H1 (cell line): Measurements from ENCODE around the gene PTGDS. TPM values are rescaled to one million over a fixed set of nuclear protein-coding genes. Genes with fewer than 3 reads are reported as not detected.

Experiments used
- CTCF ChIA-PET: fragments of 300-600 bp; sonication (Branson Sonifier 250); formaldehyde crosslinking; loops from one replicate; lab custom pipeline; 2021; ENCODE audit not compliant: partially characterized antibody; lab: Charles Lee
- POLR2A ChIA-PET: fragments of 300-600 bp; sonication (Branson Sonifier 250); formaldehyde crosslinking; loops from one replicate; lab custom pipeline; 2021; ENCODE audit warnings: inconsistent platforms; ENCODE audit not compliant: partially characterized antibody; lab: Charles Lee
- DNase-seq, 2 experiments: peaks; one replicate each; pipeline versions ENCODE4 v3.0.0 to v3.0.0-alpha.2; 2010 to 2022; ENCODE audit warnings: low spot score in 2 of 2, low read depth in 1 of 2, mixed read lengths in 1 of 2
- FAIRE-seq: peaks from 2 replicates; lab custom pipeline; 2011; peaks lifted over from hg19 to GRCh38; lab: Jason Lieb, UNC
- H2AFZ ChIP-seq: 2 replicates; pipeline ENCODE4 v1.8.1; 2012; ENCODE audit warnings: low read length, inconsistent platforms
- H2AK5ac ChIP-seq: 2 replicates; pipeline ENCODE4 v1.6.1; 2013; ENCODE audit warnings: low read depth, low read length
- H2BK120ac ChIP-seq: replicated peaks from 2 replicates; pipeline ENCODE3; 2013; ENCODE audit warnings: low read depth, low read length, inconsistent platforms
- H2BK12ac ChIP-seq: 2 replicates; pipeline ENCODE4 v1.6.1; 2013; ENCODE audit warnings: low read depth, low read length
- H2BK15ac ChIP-seq: 2 replicates; pipeline ENCODE4 v1.6.1; 2013; ENCODE audit warnings: low read length
- H2BK20ac ChIP-seq: 2 replicates; pipeline ENCODE4 v1.6.1; 2013; ENCODE audit warnings: low read length
- H2BK5ac ChIP-seq: 2 replicates; pipeline ENCODE4 v1.6.1; 2013; ENCODE audit warnings: low read depth, low read length
- H3K14ac ChIP-seq: 2 replicates; pipeline ENCODE4 v1.6.1; 2013; ENCODE audit warnings: inconsistent platforms; ENCODE audit not compliant: insufficient read length
- H3K18ac ChIP-seq: 2 replicates; pipeline ENCODE4 v1.6.1; 2013; ENCODE audit warnings: low read length; ENCODE audit errors: extremely low read depth
- H3K23ac ChIP-seq: 2 replicates; pipeline ENCODE4 v1.6.1; 2013; ENCODE audit warnings: inconsistent platforms; ENCODE audit not compliant: insufficient read length
- H3K23me2 ChIP-seq: 2 replicates; pipeline ENCODE4 v1.6.1; 2013; ENCODE audit warnings: low read depth, low read length
- H3K27ac ChIP-seq: 2 replicates; pipeline ENCODE4 v1.6.1; 2011; ENCODE audit warnings: low read depth, low read length, inconsistent platforms
- H3K27me3 ChIP-seq, 4 experiments: replicated peaks in 1 of 4; 1 replicate in 1 of 4; 2 replicates in 3 of 4; pipeline versions ENCODE4 v1.6.1 to v1.8.1; 2011 to 2013; ENCODE audit warnings: low read length in 3 of 4, mild to moderate bottlenecking in 3 of 4, inconsistent platforms in 2 of 4, mixed read lengths in 2 of 4, moderate library complexity in 1 of 4; ENCODE audit not compliant: control insufficient read depth in 3 of 4, insufficient read depth in 3 of 4; ENCODE audit errors: extremely low read depth in 1 of 4
- H3K36me3 ChIP-seq, 4 experiments: 2 replicates each; pipeline versions ENCODE4 v1.6.1 to v1.8.1; 2011 to 2013; ENCODE audit warnings: mild to moderate bottlenecking in 4 of 4, low read length in 3 of 4, moderate library complexity in 2 of 4, control low read depth in 1 of 4, inconsistent platforms in 1 of 4; ENCODE audit not compliant: insufficient read depth in 4 of 4, control insufficient read depth in 2 of 4
- H3K4ac ChIP-seq: replicated peaks from 2 replicates; pipeline ENCODE3; 2013; ENCODE audit warnings: low read length, low read depth, mixed read lengths, inconsistent platforms; ENCODE audit not compliant: insufficient read length
- H3K4me1 ChIP-seq, 4 experiments: replicated peaks in 1 of 4; 1 replicate in 1 of 4; 2 replicates in 3 of 4; pipeline versions ENCODE4 v1.6.1 to v1.8.1; 2011 to 2013; ENCODE audit warnings: low read length in 3 of 4, inconsistent platforms in 2 of 4, mixed read lengths in 1 of 4; ENCODE audit not compliant: insufficient read depth in 4 of 4, control insufficient read depth in 3 of 4
- H3K4me2 ChIP-seq, 2 experiments: 2 replicates each; pipeline versions ENCODE4 v1.6.1 to v1.8.1; 2011 to 2013; ENCODE audit warnings: low read depth in 2 of 2, low read length in 2 of 2, control low read depth in 1 of 2, inconsistent platforms in 1 of 2, mild to moderate bottlenecking in 1 of 2; ENCODE audit not compliant: insufficient read depth in 1 of 2
- H3K4me3 ChIP-seq, 4 experiments: fragments of 200-600, 300-600 bp in 1 of 4; sonication (generic), shearing (Covaris generic), sonication (Bioruptor Twin) in 1 of 4; 2 replicates each; pipeline versions ENCODE4 v1.5.1 to v1.8.1; 2011 to 2016; ENCODE audit warnings: low read length in 4 of 4, low read depth in 3 of 4, control low read depth in 2 of 4, inconsistent platforms in 2 of 4, mild to moderate bottlenecking in 2 of 4, mixed read lengths in 1 of 4, moderate library complexity in 1 of 4; ENCODE audit not compliant: insufficient read depth in 2 of 4; ENCODE audit errors: extremely low read depth in 1 of 4
- H3K56ac ChIP-seq: replicated peaks from 2 replicates; pipeline ENCODE3; 2013; ENCODE audit warnings: low read depth, mild to moderate bottlenecking, mixed read lengths, low read length, inconsistent platforms; ENCODE audit not compliant: insufficient read length
- H3K79me1 ChIP-seq: 2 replicates; pipeline ENCODE4 v1.6.1; 2013; ENCODE audit warnings: low read depth, low read length, control low read depth
- H3K79me2 ChIP-seq, 2 experiments: 2 replicates each; pipeline versions ENCODE4 v1.6.1 to v1.8.1; 2012 to 2013; ENCODE audit warnings: low read length in 2 of 2, mild to moderate bottlenecking in 2 of 2, inconsistent platforms in 1 of 2; ENCODE audit not compliant: insufficient read depth in 2 of 2, control insufficient read depth in 1 of 2
- H3K9ac ChIP-seq, 4 experiments: replicated peaks in 1 of 4; 1 replicate in 1 of 4; 2 replicates in 3 of 4; pipeline versions ENCODE4 v1.6.1 to v1.8.1; 2011 to 2013; ENCODE audit warnings: low read depth in 3 of 4, low read length in 3 of 4, control low read depth in 2 of 4, mild to moderate bottlenecking in 2 of 4, moderate library complexity in 2 of 4, inconsistent platforms in 1 of 4; ENCODE audit errors: extremely low read depth in 1 of 4
- H3K9me3 ChIP-seq, 2 experiments: 2 replicates each; pipeline versions ENCODE4 v1.6.1 to v1.8.1; 2012 to 2013; ENCODE audit warnings: mild to moderate bottlenecking in 2 of 2, moderate library complexity in 2 of 2, control low read depth in 1 of 2, inconsistent platforms in 1 of 2, low read depth in 1 of 2, low read length in 1 of 2, mixed read lengths in 1 of 2; ENCODE audit not compliant: insufficient read depth in 2 of 2
- H4K20me1 ChIP-seq, 2 experiments: replicated peaks in 1 of 2; 2 replicates each; pipeline versions ENCODE3 to v1.8.1; 2011 to 2013; ENCODE audit warnings: inconsistent platforms in 2 of 2, low read length in 2 of 2, mild to moderate bottlenecking in 1 of 2; ENCODE audit not compliant: insufficient read depth in 2 of 2, control insufficient read depth in 1 of 2
- H4K5ac ChIP-seq: 2 replicates; pipeline ENCODE4 v1.6.1; 2013; ENCODE audit warnings: low read length, low read depth, mixed read lengths, inconsistent platforms; ENCODE audit not compliant: insufficient read length
- H4K8ac ChIP-seq: 2 replicates; pipeline ENCODE4 v1.8.0; 2013; ENCODE audit warnings: mild to moderate bottlenecking, moderate library complexity, low read length, inconsistent platforms; ENCODE audit not compliant: insufficient read depth; ENCODE audit errors: extremely low read depth
- H4K91ac ChIP-seq: replicated peaks from 2 replicates; pipeline ENCODE3; 2013; ENCODE audit warnings: low read length, mixed read lengths, inconsistent platforms; ENCODE audit not compliant: insufficient read length
- ATF3 ChIP-seq: IDR thresholded peaks from 2 replicates; pipeline ENCODE4 v1.6.1; 2011; ENCODE audit warnings: low read depth, mild to moderate bottlenecking, low read length; ENCODE audit not compliant: insufficient read depth
- CTBP2 ChIP-seq: IDR thresholded peaks from 2 replicates; pipeline ENCODE4 v1.7.0; 2011; ENCODE audit warnings: borderline replicate concordance, mild to moderate bottlenecking, moderate library complexity, mixed read lengths, low read length; ENCODE audit not compliant: insufficient read depth, insufficient read length
- FOSL1 ChIP-seq: IDR thresholded peaks from 2 replicates; pipeline ENCODE4 v1.6.1; 2011; ENCODE audit warnings: mild to moderate bottlenecking, low read depth, low read length, moderate library complexity; ENCODE audit not compliant: insufficient read depth
- PHF8 ChIP-seq: fragments of 200-600 bp; sonication (generic); conservative IDR thresholded peaks from 2 replicates; pipeline ENCODE4 v1.7.1; 2012; ENCODE audit warnings: low read depth, mild to moderate bottlenecking, inconsistent platforms, low read length, moderate library complexity
- TEAD4 ChIP-seq: IDR thresholded peaks from 2 replicates; pipeline ENCODE4 v1.6.1; 2012; ENCODE audit warnings: low read depth, low read length, inconsistent platforms, mixed read lengths
- WGBS, 2 experiments: shearing (Covaris generic) in 1 of 2; methylation state at CpG; one replicate each; pipeline versions ENCODE4 v1.1.6 to v1.1.7; 2013 to 2015; ENCODE audit warnings: low lambda C conversion rate in 2 of 2, mixed read lengths in 2 of 2, inconsistent platforms in 1 of 2, low coverage in 1 of 2, missing lambda C conversion rate in 1 of 2; ENCODE audit not compliant: insufficient replicate concordance in 2 of 2, insufficient coverage in 1 of 2, insufficient read length in 1 of 2; ENCODE audit errors: extremely low coverage in 1 of 2, missing lambda C conversion rate in 1 of 2; 5-methylcytosine and 5-hydroxymethylcytosine counted together
- polyA plus RNA-seq, 7 experiments: library from polyadenylated mRNA; depleted of rRNA in 3 of 7; stranded (reverse) in 5 of 7; unstranded in 2 of 7; fragments of >200 nt in 5 of 7; fragments of 200-250 nt in 2 of 7; gene quantifications; 1 replicate in 5 of 7; 2 replicates in 1 of 7; 4 replicates in 1 of 7; pipeline versions ENCODE4 v1.2.1 to v1.2.3, GENCODE V29; 2011 to 2013; ENCODE audit warnings: missing spikeins in 2 of 7, mixed read lengths in 2 of 7
- total RNA-seq: library from RNA; stranded (reverse); fragmentation: NEBNext Ultra II Directional; extraction: Animal tissue kit (Norgen Biotek cat#: 25700); gene quantifications from 2 replicates; pipeline ENCODE4 v1.2.1, GENCODE V29; 2021

PTGDS gene
- total and polyA plus RNA-seq, 2 of the 8 experiments (the other 6 are each of a cell fraction or from before 2014, with no cell fraction given) = 1.7 to 2.3 TPM

GRCh38 chr9:136972335-136972734 lies 5.0 kb upstream of the PTGDS start:
- Histone ChIP-seq H3K14ac (no peak overlapping the region), H2BK12ac (no peak overlapping the region), H2BK20ac (no peak overlapping the region), H3K4me3 (no peak overlapping the region), H3K36me3 (no peaks in the 10 kb centered on the region), H2AK5ac (no peak overlapping the region), H3K4me2 (no peak overlapping the region), H2BK5ac (no peak overlapping the region), H4K8ac (no peak overlapping the region), H4K91ac (no peak overlapping the region), H3K79me2 (no peaks in the 10 kb centered on the region), H3K9me3 (no peaks in the 10 kb centered on the region), H3K27me3 (peaks cover 0 to 5% (median 2%) of the 10 kb centered on the region in 4 experiments; a peak in 2 of 7 replicates), H3K79me1 (no peaks in the 10 kb centered on the region), H3K18ac (no peak overlapping the region), H2BK15ac (no peak overlapping the region), H3K4me1 (peaks cover 0 to 4% (median 1%) of the 10 kb centered on the region in 4 experiments; a peak in 4 of 7 replicates), H3K4ac (no peak overlapping the region), H3K56ac (no peak overlapping the region), H3K23me2 (peaks cover under 1% of the 10 kb centered on the region; the same call in 1 of the 2 replicates), H2BK120ac (no peak overlapping the region), H3K9ac (no peak overlapping the region), H3K27ac (no peak overlapping the region), H4K20me1 (peaks cover 0 to 2% of the 10 kb centered on the region in 2 experiments), H3K23ac (no peak overlapping the region), H2AFZ (no peak overlapping the region), H4K5ac (no peak overlapping the region)
- CTCF ChIA-PET = interaction anchor here (1.3 to 9.4 kb wide), 4 partner anchors 12 to 63 kb away, joined by 5 to 38 read pairs (median 22); no protein-coding TSS in a partner anchor
- TF ChIP-seq TEAD4 (no peak), PHF8 (no peak), CTBP2 (no peak), FOSL1 (no peak), ATF3 (no peak)
- POLR2A ChIA-PET = no interaction called here
- FAIRE-seq = no peak
- DNase-seq = no peak
- 95% methylated on average over 8 of the region's 11 CpGs; no CpG with 5 or more reads in 1 of the 2 experiments for WGBS, 2 experiments
